GM06990 (cell line): ENCODE data around the gene MGME1.

Experiments used
- DNase-seq: peaks from one replicate; pipeline ENCODE4 v3.0.0-alpha.2; 2011; ENCODE audit not compliant: insufficient read length; ENCODE audit errors: extremely low read depth
- H3K27me3 ChIP-seq: replicated peaks from 2 replicates; pipeline ENCODE4 v1.6.0; 2011; ENCODE audit warnings: low read length; ENCODE audit not compliant: control insufficient read depth, insufficient read depth
- H3K36me3 ChIP-seq: 2 replicates; pipeline ENCODE4 v1.5.1; 2011; ENCODE audit warnings: low read length; ENCODE audit not compliant: control insufficient read depth, insufficient read depth
- H3K4me3 ChIP-seq: replicated peaks from 2 replicates; pipeline ENCODE4 v1.5.1; 2011; ENCODE audit warnings: low read depth, mild to moderate bottlenecking, control low read depth, low read length
- TF ChIP-seq, protein P1 (sequence below): IDR thresholded peaks from 2 replicates; pipeline ENCODE4 v1.5.1; 2011; ENCODE audit warnings: low read length, control low read depth, mild to moderate bottlenecking, inconsistent platforms; ENCODE audit not compliant: insufficient read depth, poor library complexity, severe bottlenecking

MGME1 gene

DNA sequence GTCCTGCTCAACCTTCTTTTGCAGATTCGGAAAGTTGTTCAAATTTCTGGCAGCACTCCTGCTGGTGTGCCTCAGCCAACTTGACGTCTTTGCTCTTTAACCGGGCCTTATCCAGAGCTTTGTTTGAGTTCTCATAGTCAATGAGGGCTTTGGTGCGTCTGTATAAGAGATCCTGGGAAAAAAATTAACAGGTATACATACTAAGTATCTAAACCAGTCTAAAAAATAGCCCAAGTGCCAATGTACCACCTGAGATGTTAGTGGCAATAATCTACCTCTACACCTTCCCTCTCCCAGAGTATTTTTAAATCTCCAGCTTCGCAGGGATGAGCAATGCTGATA is 21.4 kb upstream of the MGME1 start:
- H3K36me3 ChIP-seq, result peaks cover 25% of the 10 kb centered on the region
- TF ChIP-seq, protein P1, sequence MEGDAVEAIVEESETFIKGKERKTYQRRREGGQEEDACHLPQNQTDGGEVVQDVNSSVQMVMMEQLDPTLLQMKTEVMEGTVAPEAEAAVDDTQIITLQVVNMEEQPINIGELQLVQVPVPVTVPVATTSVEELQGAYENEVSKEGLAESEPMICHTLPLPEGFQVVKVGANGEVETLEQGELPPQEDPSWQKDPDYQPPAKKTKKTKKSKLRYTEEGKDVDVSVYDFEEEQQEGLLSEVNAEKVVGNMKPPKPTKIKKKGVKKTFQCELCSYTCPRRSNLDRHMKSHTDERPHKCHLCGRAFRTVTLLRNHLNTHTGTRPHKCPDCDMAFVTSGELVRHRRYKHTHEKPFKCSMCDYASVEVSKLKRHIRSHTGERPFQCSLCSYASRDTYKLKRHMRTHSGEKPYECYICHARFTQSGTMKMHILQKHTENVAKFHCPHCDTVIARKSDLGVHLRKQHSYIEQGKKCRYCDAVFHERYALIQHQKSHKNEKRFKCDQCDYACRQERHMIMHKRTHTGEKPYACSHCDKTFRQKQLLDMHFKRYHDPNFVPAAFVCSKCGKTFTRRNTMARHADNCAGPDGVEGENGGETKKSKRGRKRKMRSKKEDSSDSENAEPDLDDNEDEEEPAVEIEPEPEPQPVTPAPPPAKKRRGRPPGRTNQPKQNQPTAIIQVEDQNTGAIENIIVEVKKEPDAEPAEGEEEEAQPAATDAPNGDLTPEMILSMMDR, result no peak
- no peak overlapping the region for H3K4me3 ChIP-seq
- H3K27me3 ChIP-seq, result no peaks in the 10 kb centered on the region
- no peak for DNase-seq

- Histone ChIP-seq H3K36me3 (peaks cover 26% of the 10 kb centered on the region), H3K4me3 (no peak overlapping the region), H3K27me3 (no peaks in the 10 kb centered on the region)
- no peak for DNase-seq
- TF ChIP-seq, protein P1, result no peak
Measured at GRCh38 chr20:17948442-17948841, 20.4 kb upstream of the MGME1 start.

- no peak for DNase-seq
- Histone ChIP-seq H3K27me3 (no peaks in the 10 kb centered on the region), H3K4me3 (no peak overlapping the region), H3K36me3 (peaks cover 37% of the 10 kb centered on the region)
- TF ChIP-seq, protein P1, result no peak
Measured at GRCh38 chr20:17949899-17950298, 18.9 kb upstream of the MGME1 start.

GRCh38 chr20:17950670-17951069 is 18.1 kb upstream of the MGME1 start:
- H3K27me3 ChIP-seq, result no peaks in the 10 kb centered on the region
- TF ChIP-seq, protein P1, result no peak
- peaks cover 35% of the 10 kb centered on the region for H3K36me3 ChIP-seq
- H3K4me3 ChIP-seq, result no peak overlapping the region
- no peak for DNase-seq

- H3K27me3 ChIP-seq, result no peaks in the 10 kb centered on the region
- DNase-seq, result no peak
- peaks cover 35% of the 10 kb centered on the region for H3K36me3 ChIP-seq
- TF ChIP-seq, protein P1, result no peak
- no peak overlapping the region for H3K4me3 ChIP-seq
Measured at GRCh38 chr20:17951323-17951722, 17.5 kb upstream of the MGME1 start.

GRCh38 chr20:17952692-17953684 is 15.8 kb upstream of the MGME1 start:
- TF ChIP-seq, protein P1, result no peak
- DNase-seq, result no peak

More at GRCh38 chr20:17952692-17953684, 15.8 kb upstream of the MGME1 start:
- Histone ChIP-seq H3K27me3 (no peaks in the 10 kb centered on the region), H3K4me3 (no peak overlapping the region), H3K36me3 (peaks cover 35% of the 10 kb centered on the region)
